NK-92 treated with Interleukin-12 subunit alpha and Interleukin-12 subunit beta, amount 100 ng/mL, for 24 hours (cell line): ENCODE measurements around the gene RBFOX1.

Experiments
- DNase-seq: peaks from one replicate; lab custom pipeline; 2025; lab: John Stamatoyannopoulos, UW

RBFOX1 gene

GRCh38 chr16:7420079-7420478 is 87.4 kb downstream of the RBFOX1 start:
- DNase-seq, result no peak

GRCh38 chr16:7420843-7421242 is 88.2 kb downstream of the RBFOX1 start:
- no peak for DNase-seq

GRCh38 chr16:7421578-7421977 is 88.9 kb downstream of the RBFOX1 start:
- DNase-seq, result no peak

- DNase-seq, result no peak
These were observed 89.6 kb downstream of the RBFOX1 start for GRCh38 chr16:7422036-7422888.

- no peak for DNase-seq
These were observed 90.9 kb downstream of the RBFOX1 start for GRCh38 chr16:7423434-7424044.

GRCh38 chr16:7426161-7426560 is 93.5 kb downstream of the RBFOX1 start:
- DNase-seq, result no peak

- DNase-seq, result no peak
These were observed 99.1 kb downstream of the RBFOX1 start for GRCh38 chr16:7431723-7432122.

- no peak for DNase-seq
These were observed 103.7 kb downstream of the RBFOX1 start for GRCh38 chr16:7436306-7436705.

GRCh38 chr16:7437135-7437804 is 104.6 kb downstream of the RBFOX1 start:
- DNase-seq, result no peak

- no peak for DNase-seq
These were observed 105.2 kb downstream of the RBFOX1 start for GRCh38 chr16:7437843-7438242.

GRCh38 chr16:7438601-7439000 is 106.0 kb downstream of the RBFOX1 start:
- DNase-seq, result no peak

- no peak for DNase-seq
These were observed 106.9 kb downstream of the RBFOX1 start for GRCh38 chr16:7439518-7439917.

- no peak for DNase-seq
These were observed 108.3 kb downstream of the RBFOX1 start for GRCh38 chr16:7440886-7441400.

GRCh38 chr16:7442050-7442449 is 109.4 kb downstream of the RBFOX1 start:
- no peak for DNase-seq

- no peak for DNase-seq
These were observed 110.5 kb downstream of the RBFOX1 start for GRCh38 chr16:7443142-7443541.

- no peak for DNase-seq
These were observed 111.2 kb downstream of the RBFOX1 start for GRCh38 chr16:7443648-7444365.

GRCh38 chr16:7449306-7449705 is 116.7 kb downstream of the RBFOX1 start:
- no peak for DNase-seq

GRCh38 chr16:7449808-7450207 is 117.2 kb downstream of the RBFOX1 start:
- DNase-seq, result no peak

- DNase-seq, result no peak
These were observed 117.8 kb downstream of the RBFOX1 start for GRCh38 chr16:7450440-7450839.

- DNase-seq, result no peak
These were observed 119.4 kb downstream of the RBFOX1 start for GRCh38 chr16:7452090-7452489.

- DNase-seq, result no peak
These were observed 123.6 kb downstream of the RBFOX1 start for GRCh38 chr16:7456211-7456610.

GRCh38 chr16:7458144-7458543 is 125.5 kb downstream of the RBFOX1 start:
- DNase-seq, result no peak
